ENCODE data around the gene WRNIP1.

WRNIP1 gene

GRCh38 chr6:2763345-2763841 lies 1.8 kb upstream of the WRNIP1 start:
- DNase-seq (ENCODE audit: low read depth in 2 of 2): no peak

DNA sequence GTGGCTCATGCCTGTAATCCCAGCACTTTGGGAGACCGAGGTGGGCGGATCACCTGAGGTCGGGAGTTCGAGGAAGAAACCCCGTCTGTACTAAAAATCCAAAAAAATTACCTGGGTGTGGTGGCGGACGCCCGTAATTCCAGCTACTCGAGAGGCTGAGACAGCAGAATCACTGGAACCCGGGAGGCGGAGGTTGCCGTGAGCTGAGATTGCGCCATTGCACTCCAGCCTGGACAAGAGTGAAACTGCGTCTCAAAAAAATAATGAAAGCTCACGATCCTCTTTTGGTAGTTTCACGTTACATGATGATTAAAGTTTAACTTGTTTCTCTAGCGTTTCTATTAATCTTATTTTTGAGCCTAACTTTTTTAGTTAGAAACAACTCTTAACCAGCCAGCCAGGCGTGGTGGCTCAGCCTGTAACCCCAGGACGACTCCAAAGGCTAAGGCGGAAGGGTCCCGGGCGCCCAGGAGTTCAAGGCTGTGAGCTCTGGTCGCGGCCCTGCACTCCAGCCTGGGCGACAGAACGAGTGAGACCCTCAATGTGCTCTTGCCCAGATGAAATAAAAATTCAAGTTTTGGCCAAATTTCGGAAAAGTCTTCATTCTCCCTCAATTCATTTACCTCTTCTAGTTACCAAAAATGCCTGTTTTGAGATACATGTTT lies 1.2 kb upstream of the WRNIP1 start:
- DNase-seq (ENCODE audit: low read depth in 2 of 2): no peak

DNA sequence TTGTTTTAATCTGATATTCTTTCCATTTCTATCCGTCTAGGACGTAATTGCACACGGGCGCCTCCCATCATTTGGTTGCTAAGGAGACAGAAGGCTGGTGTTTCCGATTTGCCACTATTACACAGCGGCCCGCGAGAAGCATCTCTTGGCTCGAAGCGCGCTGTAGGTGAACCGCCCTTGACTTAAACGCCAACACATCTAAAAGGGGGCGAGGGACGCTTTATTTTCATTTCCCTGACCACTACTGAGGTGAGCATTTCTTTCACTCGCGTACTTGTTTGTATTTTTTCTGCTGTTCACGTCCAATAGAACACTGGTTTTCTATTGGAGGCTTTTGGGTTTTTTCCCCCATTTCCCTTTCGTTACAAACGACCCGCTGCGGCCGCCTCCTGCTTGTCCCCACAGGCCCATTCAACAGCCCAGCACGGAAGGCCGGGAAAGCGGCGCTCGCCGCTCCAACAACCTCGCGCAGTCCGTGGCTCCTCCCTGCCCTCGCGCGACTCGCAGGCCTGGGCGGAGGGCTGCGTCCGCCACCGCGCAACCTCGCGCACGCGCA lies 505 bp upstream of the WRNIP1 start:
- DNase-seq (ENCODE audit: low read depth in 2 of 2): peak in 1 of 2 donors; percentile 21

DNA sequence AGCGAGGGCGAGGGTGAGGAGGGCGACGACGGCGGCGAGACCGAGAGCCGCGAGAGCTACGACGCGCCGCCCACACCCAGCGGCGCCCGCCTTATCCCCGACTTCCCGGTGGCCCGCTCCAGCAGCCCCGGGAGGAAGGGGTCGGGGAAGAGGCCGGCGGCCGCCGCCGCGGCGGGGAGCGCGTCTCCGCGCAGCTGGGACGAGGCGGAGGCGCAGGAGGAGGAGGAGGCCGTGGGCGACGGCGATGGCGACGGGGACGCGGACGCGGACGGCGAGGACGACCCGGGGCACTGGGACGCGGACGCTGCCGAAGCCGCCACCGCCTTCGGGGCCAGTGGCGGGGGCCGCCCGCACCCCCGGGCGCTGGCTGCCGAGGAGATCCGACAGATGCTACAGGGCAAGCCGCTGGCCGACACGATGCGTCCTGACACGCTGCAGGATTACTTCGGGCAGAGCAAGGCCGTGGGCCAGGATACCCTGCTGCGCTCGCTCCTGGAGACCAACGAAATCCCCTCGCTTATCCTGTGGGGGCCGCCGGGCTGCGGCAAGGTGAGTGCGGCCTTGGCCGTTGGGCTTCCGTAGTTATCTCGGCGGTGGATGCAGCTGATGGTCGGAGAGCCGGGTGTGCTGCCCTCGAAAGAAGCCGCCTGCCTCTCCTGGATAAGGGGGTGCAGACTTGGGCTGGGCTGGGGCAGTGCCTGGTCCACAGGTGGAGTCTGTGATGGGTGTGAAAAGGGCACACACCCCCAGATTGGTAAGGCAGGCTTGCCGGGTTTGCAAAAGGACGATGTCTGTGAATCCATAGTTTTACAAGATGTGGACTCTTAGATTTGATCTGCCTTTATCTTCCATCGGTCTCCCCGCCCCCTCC lies 938 bp downstream of the WRNIP1 start:
- DNase-seq (ENCODE audit: low read depth in 2 of 2): no peak

GRCh38 chr6:2766767-2767656 lies 1.8 kb downstream of the WRNIP1 start:
- DNase-seq (ENCODE audit: low read depth in 2 of 2): no peak

DNA sequence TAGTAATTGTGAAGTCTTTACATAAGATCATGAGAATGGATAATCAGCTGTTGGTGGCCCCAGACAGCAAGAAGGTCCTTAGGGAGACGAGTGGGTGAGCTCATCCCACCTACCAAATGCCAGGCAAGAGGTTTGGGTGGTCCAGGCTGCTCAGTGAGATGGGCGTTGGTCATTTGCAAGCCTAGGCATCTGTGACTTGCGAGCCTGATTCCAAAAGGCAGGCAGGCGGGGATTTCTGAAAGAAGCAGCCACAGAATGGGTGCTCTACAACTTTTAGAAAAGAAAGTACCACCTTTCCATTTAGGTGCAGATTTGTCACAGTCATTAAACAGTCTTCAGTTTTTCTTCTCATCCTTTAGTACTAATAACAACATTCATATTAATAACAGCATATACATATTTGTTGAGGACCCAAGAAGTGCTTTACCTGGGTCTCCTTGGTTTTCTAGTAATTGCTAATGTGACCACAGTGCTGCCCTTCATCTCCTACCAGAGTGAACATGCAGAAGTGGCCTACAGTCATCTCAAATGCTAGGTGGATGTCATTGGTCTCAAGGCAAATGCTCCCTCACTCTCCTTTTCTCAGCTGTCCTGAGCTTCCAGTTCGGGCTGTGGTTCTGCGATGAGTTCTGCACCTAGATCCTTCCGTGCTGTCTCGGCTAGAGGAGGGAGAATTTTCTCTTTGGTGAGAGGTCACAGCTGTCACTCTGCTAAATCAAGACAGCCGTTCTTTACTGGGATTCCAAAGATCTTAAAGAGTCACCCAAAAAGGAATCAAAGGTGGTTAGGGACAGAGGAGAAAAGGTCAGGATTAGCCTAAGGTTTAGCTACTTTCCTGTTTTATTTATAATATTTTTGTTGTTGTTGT lies 2.7 kb downstream of the WRNIP1 start:
- no peak for DNase-seq (ENCODE audit: low read depth in 2 of 2)

DNA sequence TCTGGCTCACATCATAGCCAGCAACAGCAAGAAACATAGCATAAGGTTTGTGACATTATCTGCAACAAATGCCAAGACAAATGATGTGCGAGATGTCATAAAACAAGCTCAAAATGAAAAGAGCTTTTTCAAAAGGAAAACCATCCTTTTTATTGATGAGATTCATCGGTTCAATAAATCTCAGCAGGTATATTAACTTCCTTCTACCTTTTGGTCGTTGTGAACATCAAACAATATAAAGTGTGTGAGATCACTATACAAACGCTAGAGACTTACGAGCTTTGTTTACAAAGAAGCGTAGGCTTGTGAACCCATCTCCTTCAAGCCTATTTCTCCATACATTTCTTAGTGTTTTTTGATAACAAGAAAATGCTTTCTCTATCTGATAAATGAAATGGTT lies 3.5 kb downstream of the WRNIP1 start:
- no peak for DNase-seq (ENCODE audit: low read depth in 2 of 2)

DNA sequence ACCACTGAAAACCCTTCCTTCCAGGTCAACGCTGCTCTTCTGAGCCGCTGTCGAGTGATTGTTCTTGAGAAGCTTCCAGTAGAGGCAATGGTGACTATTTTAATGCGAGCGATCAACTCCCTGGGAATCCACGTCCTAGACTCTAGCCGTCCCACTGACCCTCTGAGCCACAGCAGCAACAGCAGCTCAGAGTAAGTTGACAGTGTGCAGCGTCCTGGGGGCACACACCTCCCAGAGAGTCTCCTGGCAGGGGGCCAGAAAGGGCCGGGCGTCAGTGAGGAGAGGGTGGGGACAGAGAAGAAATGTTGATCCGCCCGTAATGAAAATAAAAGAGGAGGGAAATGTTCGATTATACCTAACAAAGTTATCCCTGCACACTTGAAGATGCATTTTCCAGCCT lies 5.0 kb downstream of the WRNIP1 start:
- DNase-seq (ENCODE audit: low read depth in 2 of 2): no peak

DNA sequence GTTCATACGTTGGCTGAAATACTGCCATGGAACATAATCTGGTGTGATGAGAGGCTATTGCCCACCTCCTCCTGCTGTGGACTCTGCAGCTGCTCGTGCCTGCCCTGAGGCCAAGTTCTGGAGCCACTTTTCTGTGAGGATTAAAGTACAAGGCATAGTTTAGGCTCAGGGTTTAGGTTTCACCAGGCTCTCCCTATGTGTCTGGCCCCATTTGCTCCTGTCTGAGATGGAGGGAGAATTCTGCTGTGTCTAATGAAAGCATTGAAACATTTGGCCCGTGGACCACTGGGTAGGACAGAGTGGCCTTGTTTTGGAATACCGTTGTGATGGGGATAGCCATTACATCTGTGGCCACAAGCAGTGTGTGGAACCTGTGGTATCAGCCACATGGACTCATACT lies 5.9 kb downstream of the WRNIP1 start:
- no peak for DNase-seq (ENCODE audit: low read depth in 2 of 2)

GRCh38 chr6:2772840-2773239 lies 7.6 kb downstream of the WRNIP1 start:
- no peak for DNase-seq (ENCODE audit: low read depth in 2 of 2)

- no peak for DNase-seq (ENCODE audit: low read depth in 2 of 2)
Observed at GRCh38 chr6:2773449-2773848, 8.3 kb downstream of the WRNIP1 start.

DNA sequence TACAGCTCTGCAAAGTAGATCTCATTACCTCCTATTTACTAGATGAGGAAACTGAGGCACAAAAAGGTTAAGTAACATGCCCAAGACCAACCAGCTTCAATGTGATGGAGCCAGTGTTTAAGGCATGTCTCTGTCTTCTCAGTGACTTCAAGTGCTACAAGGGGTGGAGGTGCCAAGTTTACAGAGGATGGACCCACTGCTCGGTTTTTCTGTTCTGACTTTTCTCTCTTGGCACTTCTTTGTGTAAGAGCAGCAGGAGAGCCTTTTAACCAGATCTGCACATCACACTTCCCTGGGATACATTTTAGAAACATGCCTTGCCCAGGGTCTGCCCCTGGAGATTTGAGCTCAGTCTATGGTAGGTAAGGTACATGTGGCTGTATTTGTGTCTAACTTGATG lies 9.8 kb downstream of the WRNIP1 start:
- no peak for DNase-seq (ENCODE audit: low read depth in 2 of 2)

DNA sequence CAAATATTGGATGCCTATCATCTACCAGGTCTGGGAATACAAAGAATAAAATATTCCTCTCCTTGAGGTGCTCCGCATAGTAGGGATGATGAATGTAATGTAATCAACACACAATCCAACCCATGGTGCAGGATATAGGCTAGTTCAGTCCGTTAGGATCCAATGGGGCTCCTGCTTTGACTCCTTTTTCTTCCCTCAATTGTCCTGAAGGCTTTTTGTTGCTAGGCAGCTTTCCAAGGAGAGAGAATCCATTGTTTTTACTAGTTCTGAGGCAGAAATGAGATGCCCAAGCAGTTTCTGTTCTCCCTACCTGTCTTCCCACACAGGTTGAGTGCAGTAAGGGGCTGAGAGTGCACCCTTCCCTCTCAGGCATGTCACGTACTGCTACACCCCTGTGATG lies 12.1 kb downstream of the WRNIP1 start:
- DNase-seq (ENCODE audit: low read depth in 2 of 2): no peak

- DNase-seq (ENCODE audit: low read depth in 2 of 2): no peak
Observed at GRCh38 chr6:2780102-2780737, 15.0 kb downstream of the WRNIP1 start.

DNA sequence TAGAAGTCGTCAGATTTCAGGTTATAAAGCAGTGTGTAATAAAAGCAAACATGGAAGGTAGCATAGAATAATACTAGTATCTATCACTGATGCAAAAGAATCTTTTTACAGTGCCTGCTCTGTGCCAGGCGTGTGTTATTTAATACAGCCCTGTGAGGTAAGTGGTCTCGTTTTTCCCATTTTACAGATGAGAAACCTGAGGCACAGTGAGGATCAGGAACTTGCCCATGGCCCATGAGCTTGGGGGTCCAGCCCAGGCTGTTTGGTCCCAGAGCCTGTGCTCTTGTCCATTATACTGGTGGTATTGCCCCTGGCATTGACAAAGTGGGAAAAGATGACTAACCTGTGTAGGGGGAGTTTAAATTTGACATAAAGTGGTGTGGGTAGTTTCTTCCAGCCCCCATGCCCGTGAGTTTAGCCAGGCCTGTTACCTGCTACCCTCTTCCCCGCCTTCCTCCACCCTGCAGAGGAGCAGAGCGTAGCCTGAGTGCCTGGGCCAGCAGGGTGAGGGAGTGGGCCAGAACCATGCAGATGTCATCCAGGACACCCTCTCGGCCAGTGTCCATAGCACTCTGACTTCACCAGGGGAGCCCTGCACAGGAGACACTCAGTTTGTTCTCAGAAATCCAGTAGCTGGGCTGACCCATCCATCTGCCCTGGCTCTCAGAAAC lies 16.6 kb downstream of the WRNIP1 start:
- no peak for DNase-seq (ENCODE audit: low read depth in 2 of 2)

DNA sequence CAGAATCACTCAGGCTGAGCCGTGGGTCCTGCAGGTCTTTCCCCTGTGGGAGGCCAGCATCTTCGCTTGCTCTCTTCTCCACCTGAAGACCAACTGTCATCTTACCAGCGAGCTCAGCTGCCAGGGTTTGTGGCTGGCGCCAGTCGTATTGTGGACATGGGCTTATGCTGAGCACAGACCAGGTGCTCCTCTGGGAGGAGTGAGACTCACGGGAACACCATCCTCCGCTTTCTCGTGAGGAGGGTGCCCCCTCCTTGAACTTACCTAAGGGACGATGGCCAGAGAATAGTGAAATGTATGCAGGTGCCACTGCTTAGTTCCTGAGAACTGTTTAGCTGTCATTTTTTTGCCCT lies 17.1 kb downstream of the WRNIP1 start:
- no peak for DNase-seq (ENCODE audit: low read depth in 2 of 2)

- no peak for DNase-seq (ENCODE audit: low read depth in 2 of 2)
Observed at GRCh38 chr6:2782825-2783187, 17.6 kb downstream of the WRNIP1 start.

DNA sequence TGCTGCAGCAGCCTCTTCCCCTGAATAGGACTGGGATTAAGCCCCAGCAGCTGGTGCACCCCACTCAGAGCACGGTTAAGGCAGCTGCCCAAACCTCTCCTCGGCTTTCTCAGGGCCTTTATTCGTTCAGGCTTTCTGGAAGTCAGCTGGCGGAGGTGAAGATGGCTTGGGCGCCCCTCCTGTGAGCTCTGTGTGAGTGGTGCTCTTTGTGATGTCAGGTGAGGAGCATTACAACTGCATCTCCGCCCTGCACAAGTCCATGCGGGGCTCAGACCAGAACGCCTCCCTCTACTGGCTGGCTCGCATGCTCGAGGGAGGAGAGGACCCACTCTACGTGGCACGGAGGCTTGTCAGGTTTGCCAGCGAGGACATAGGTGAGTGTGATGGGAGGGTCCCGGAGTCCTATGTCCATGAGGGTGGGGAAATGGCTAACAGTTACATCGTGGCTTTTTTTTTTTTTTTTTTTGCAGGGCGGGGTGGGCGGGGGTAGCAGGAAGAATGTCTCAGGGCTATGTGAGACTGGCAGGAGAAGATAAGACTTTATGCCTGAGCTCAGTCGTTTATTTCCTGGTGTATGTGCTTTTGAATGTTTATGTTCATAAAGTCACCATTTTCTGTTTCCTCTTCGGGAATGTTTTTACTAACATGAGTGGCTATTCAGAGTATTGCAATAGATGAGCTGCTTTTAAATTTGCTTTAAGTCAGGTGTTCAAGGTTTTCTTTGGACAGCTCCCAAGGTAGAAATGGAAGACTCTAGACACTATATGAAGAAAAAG lies 18.2 kb downstream of the WRNIP1 start:
- no peak for DNase-seq (ENCODE audit: low read depth in 2 of 2)

- no peak for DNase-seq (ENCODE audit: low read depth in 2 of 2)
Observed at GRCh38 chr6:2784061-2784460, 18.9 kb downstream of the WRNIP1 start.
